NCI-H345 treated with DMSO at 0.1 percent for 48 hours (cell line): ENCODE measurements around the gene SBF2.
A peak's percentile ranks its signal among the peaks of the same experiment; 100 is the strongest.

ENCODE experiments used
- DNase-seq: peaks from one replicate; lab custom pipeline; 2025; ENCODE audit not compliant: unreplicated experiment; lab: John Stamatoyannopoulos, UW

Gene SBF2

DNA sequence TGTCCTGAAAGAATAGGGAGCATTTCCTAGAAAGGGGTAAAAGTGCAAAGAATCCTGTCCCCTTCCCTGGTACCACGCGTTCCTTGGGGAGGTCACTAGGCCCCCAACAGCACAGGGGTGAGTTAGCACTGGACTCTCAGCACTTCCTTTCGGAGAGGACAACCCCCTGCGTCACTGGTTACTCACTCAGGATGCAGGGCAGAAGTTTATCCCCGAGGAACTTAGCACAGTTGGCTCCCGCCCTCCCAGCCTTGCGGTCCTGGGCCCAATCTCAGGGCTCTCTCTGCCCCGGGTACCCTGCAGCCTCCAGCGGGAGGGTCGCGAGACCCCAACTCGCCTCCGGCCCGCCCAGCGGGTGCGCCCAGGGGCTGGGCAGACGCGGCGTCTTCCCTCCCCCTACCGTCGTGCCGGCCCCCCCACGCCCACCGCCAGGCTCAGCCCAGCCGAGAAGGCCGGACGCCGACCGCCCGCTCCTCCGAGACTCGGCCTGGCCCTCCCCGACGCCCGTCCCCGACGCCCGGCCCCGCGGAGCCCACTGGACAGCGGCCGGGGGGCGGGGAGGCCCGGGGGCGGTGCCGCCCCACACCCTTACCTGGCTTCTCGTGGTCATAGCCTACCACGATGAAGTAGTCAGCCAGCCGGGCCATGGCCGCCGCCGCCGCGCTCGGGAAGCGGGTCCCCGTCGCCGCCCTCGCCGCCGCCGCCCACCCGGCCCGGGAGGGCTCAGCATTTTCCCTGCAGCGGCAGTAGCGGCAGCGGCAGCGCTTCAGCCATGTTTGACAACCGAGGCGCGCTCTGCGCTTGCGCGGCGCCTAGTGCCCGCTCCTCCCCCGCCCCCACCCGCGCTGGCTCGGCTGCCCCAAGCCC is at the start of gene SBF2:
SBF2 (minus strand) TSS at position 797 of the 867 bp plus-strand sequence; CDS start at position 647, 150 bp downstream.
- peak; percentile 32 for DNase-seq

GRCh38 chr11:10338287-10338686 is 44.3 kb upstream of the SBF2 start:
- no peak for DNase-seq

DNA sequence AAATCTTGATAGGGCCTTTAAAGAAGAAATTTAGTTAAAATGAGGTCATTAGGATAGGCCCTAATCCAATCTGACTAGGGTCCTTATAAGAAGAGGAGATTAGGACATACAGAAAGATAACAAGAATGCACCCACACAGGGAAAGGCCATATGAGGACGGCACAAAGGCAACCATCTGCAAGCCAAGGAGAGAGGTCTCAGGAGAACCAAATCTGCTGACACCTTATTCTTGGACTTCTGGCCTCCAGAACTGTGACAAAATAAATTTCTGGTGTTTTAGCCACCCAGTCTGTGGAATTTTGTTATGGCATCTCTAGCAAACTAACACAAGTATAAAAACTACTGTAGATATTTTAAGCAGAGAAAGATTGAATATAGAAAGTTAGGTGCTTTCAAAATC is 39.5 kb upstream of the SBF2 start:
- no peak for DNase-seq

GRCh38 chr11:10331548-10332289 is 37.7 kb upstream of the SBF2 start:
- DNase-seq: no peak

DNA sequence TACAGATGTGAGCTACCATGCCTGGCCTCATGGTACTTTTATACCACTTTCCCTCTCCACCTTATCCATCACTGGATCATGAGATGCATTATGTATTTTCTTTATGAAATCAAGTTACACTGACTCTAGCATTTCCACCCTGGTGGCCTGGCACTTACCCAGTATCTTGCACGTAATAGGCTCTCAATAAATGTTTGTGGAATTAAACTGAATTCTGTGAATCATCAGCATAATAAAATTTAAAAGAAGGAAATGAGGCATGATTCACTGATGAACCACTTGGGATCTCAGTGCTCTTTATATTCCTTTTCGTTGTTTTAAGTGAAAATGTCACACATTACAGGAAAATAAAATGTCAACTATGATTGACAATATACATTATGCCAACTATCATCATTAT is 35.9 kb upstream of the SBF2 start:
- no peak for DNase-seq

DNA sequence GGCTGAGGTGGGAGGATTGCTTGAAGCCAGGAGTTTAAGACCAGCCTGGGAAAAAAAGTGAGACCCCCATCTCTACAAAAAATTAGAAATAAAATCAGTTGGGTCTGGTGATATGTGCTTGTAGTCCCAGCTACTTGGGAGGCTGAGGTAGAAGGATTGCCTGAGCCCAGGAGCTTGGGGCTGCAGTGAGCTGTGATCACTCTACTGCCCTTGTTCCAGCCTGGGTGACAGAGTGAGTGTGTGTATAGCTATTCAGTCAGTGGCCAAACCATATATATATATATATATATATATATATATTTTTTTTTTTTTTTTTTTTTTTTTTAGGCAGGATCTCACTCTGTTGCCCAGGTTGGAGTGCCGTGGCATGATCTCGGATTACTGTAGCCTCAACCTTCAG is 35.3 kb upstream of the SBF2 start:
- DNase-seq: no peak

DNA sequence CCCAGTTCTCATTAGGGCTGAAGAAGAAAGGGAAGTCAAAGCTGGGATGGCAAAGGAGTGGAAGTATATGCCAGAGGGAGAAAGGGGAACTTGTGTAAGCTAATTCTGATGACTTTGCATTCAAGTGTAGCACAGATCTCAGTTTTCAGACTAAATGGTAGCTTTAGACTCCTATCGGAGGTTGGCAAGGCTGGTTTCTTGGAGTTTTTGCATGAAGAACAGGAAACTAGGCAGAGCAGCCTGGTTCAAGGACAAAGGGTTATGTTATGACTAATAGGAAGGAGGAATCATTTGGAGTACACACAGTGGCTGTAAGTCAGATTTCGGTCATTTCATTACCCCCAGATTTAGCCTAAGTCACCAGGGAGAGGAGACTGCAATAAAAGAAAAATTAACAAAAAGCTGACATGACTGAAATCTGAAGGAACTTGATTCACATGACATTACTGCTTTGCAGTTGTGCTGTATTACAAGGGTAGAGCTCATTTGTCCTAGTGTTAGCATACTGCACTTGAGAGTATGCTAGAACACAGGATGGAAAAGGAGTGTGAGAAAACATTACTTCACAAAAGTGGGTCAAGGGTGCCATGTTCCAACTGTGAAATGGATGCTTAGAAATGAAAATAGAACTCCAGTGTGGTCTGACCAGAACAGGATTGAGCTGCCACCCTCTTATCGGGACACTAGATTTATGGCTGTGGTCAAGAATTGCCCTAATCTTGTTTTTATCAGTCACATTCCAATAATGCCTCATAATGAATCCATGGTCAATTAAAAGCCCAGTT is 34.5 kb upstream of the SBF2 start:
- no peak for DNase-seq

DNA sequence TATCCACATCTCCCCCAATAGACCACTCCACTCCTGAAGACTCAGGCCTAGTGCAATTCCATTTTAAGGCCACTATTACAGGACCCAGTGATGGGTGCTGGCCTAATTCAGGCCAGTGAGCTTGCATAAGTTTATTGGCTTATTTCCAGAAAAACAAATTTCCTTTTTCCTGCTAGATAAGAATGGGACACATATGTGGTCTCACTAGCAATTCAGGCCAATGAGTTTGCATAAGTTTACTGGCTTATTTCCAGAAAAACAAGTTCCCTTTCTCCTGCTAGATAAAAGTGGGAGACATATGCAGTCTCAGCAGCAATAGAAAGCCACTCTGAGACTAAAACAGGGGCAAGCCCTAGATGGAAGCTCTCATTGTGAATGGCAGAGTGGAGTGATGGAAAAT is 33.2 kb upstream of the SBF2 start:
- DNase-seq: no peak

GRCh38 chr11:10326012-10326964 is 32.3 kb upstream of the SBF2 start:
- DNase-seq: no peak

DNA sequence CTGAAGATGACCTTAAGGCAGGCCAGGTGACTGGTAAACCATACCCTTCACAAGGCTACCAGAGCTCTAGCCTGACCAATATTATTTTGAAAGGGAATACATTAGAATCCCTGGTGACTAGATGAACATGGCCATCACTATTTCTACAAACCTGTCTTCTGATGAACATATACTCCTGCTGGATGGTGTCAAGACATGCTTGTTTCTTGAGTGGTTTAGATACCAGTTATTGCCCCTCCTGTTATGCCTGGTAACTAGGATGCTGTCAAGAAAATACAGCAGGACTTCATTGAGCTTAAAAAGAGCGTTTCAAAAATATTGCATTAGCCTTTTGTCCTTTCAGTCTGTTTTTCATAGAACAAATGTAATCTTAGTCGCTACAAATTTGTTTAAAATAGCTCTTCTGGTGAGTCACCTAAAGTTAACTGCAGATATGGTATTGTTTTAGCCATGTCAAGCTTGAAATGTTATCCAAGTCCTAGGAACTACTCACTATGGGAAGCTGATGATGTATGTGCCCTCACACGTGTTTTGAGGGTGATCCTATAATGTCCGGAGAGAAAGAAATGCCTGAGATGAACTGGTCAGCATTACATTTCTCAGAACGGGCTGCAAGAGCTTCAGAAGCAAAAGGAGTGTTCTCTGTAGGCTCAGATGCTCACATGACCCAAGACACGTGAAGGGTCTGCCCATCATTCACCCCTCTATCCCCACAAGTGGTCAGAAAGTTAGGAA is 31.4 kb upstream of the SBF2 start:
- DNase-seq: no peak

- no peak for DNase-seq
Observed at GRCh38 chr11:10324474-10324873, 30.5 kb upstream of the SBF2 start.

DNA sequence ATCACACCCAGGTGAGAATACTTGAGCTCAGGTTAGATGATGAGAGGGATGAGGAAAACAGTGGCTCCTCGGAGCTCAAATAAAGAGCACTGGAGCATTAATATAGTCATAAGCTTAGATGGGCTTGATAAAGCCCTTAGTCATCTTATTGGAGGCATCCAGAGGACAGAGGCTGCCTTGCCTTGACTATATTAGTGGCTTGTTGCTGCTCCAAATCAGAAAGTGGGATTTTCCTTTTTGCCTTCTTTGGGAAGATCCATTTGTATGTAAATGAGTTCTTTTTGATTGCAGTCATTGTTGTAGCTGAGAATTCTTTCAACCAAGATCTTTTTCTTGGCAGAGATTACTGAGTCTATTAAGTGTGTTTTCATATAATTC is 29.8 kb upstream of the SBF2 start:
- no peak for DNase-seq

DNA sequence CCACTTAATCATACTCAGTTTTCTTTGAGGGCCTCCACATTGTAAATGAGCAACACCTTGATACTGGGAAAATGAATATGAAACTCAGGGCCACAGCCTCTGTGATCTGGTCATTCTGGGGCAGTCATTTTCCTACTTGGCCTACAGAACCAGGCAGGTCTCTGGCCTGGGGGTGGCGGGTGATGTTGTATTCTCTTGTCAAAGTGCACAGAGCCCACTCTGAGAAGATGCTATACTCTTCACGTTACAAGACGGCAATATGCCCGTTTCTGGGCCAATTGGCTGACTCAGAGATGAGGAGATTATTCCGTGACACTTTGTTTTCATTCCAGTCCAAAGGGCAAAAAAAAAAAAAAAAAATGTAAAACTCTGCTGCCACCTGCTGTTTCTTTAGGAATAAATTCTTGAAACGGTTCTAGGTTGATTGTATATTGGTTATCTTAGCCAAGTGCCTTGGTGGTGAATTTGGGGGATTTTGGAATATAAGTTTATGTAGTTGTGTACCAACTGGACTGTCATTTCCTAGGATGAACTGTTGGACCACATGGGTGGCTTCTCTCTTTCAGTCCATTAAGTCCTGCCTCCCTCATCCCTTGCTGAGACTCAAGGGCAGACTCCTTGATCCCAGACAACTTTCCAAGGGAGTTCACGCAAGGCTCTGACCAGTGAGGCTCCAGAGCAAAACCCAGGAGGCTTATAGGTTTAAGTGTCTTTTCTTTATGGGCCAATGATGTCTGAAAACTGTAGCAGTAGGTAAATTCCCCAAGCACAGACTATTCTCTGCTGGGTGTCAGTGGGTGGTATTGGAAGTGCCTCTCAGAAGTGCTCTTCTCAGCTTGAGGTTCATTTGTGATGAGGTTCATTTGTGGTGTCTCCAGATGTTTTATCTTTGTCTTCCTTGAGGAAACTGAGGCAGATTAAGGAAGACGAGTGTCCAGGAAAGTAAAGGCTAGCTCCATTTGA is 29.1 kb upstream of the SBF2 start:
- peak; percentile 52 for DNase-seq

GRCh38 chr11:10322401-10322800 is 28.4 kb upstream of the SBF2 start:
- DNase-seq: no peak

DNA sequence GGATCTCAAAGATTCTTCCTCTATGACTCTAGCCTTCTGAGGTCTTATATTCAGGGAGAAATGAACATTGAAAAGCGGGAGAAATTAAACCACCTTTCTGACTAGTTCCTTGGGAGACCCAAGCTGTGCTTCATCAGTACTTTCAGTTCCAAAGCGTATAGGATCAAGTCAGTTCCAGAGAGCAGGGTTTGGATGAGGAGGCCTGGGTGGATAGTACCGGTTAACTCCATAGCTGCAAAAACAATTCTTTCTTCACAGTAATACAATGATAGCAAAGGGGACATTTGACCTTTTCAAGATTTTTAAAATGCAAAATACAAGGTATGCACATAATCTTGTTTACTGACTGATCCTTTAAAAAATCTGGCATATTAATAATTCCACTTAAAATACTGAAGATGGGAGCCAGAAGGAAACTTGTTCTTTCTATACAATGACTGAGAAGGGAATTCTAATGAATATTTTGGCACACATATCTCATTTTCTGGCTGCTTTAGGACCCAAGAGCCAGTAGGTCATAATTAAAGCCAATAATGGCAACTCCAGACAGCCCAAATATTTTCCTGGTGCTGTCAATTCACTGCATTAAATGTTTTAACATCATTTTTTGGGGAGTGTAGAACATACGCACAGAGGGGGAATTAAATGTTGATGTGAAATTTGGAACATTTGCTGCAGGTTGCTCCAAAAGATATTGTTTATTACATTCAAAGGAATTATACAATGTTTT is 26.9 kb upstream of the SBF2 start:
- DNase-seq: no peak

- no peak for DNase-seq
Observed at GRCh38 chr11:10319702-10320558, 25.9 kb upstream of the SBF2 start.

DNA sequence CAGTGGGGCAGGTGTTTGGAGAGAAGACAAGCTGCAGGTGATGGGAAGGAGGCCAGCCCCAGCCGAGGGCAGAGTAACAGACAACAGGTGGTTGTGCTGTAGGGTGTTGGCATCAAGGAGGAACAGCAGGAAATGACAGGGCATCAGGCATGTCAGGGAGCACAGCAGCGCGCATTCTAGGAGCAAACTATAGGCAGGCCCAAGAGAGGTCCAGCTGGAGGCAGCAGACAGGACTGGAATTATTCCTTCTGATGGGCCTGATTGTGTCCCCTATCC is 24.4 kb upstream of the SBF2 start:
- DNase-seq: peak; percentile 78
